Measurements from ENCODE around the gene IL2RA.
"Not testable (repeated sequence)": the region's sequence is repeated elsewhere in the genome, so short reads cannot be mapped to it uniquely, and the experiment has no call there.

Gene IL2RA

GRCh38 chr10:6013413-6014192 is 48.6 kb downstream of the IL2RA start:
- DNase-seq (ENCODE audit: low read depth in 3 of 3), result no peak

- DNase-seq (ENCODE audit: low read depth in 3 of 3), result no peak
Observed at GRCh38 chr10:6012121-6012905, 49.9 kb downstream of the IL2RA start.

GRCh38 chr10:6011558-6011957 is 50.6 kb downstream of the IL2RA start:
- no peak for DNase-seq (ENCODE audit: low read depth in 3 of 3)

GRCh38 chr10:6010569-6010968 is 51.6 kb downstream of the IL2RA start:
- DNase-seq (ENCODE audit: low read depth in 3 of 3), result no peak

- no peak for DNase-seq (ENCODE audit: low read depth in 3 of 3)
Observed at GRCh38 chr10:6009961-6010360, 52.2 kb downstream of the IL2RA start.

GRCh38 chr10:6009150-6009549 is 53.0 kb downstream of the IL2RA start:
- no peak for DNase-seq (ENCODE audit: low read depth in 3 of 3)

- DNase-seq (ENCODE audit: low read depth in 3 of 3), result no peak
Observed at GRCh38 chr10:6008497-6009142, 53.5 kb downstream of the IL2RA start.

GRCh38 chr10:6006991-6007390 is 55.2 kb downstream of the IL2RA start:
- no peak for DNase-seq (ENCODE audit: low read depth in 3 of 3)

- no peak for DNase-seq (ENCODE audit: low read depth in 3 of 3)
Observed at GRCh38 chr10:6006546-6006945, 55.6 kb downstream of the IL2RA start.

- no peak for DNase-seq (ENCODE audit: low read depth in 3 of 3)
Observed at GRCh38 chr10:6005856-6006395, 56.2 kb downstream of the IL2RA start.

GRCh38 chr10:6005161-6005804 is 56.9 kb downstream of the IL2RA start:
- not testable (repeated sequence) for DNase-seq (ENCODE audit: low read depth in 3 of 3)

- DNase-seq (ENCODE audit: low read depth in 3 of 3), result no peak
Observed at GRCh38 chr10:6002809-6003510, 59.2 kb downstream of the IL2RA start.

GRCh38 chr10:5999440-6000165 is 62.6 kb downstream of the IL2RA start:
- DNase-seq (ENCODE audit: low read depth in 3 of 3), result no peak

GRCh38 chr10:5996696-5997095 is 65.5 kb downstream of the IL2RA start:
- DNase-seq (ENCODE audit: low read depth in 3 of 3), result no peak

GRCh38 chr10:5992398-5992797 is 69.8 kb downstream of the IL2RA start:
- no peak for DNase-seq (ENCODE audit: low read depth in 3 of 3)

- DNase-seq (ENCODE audit: low read depth in 3 of 3), result no peak
Observed at GRCh38 chr10:5991708-5992107, 70.5 kb downstream of the IL2RA start.

- no peak for DNase-seq (ENCODE audit: low read depth in 3 of 3)
Observed at GRCh38 chr10:5989756-5990155, 72.4 kb downstream of the IL2RA start.

GRCh38 chr10:5988336-5988920 is 73.7 kb downstream of the IL2RA start:
- DNase-seq (ENCODE audit: low read depth in 3 of 3), result no peak

GRCh38 chr10:5987747-5988146 is 74.4 kb downstream of the IL2RA start:
- no peak for DNase-seq (ENCODE audit: low read depth in 3 of 3)

GRCh38 chr10:5985029-5985428 is 77.1 kb downstream of the IL2RA start:
- no peak for DNase-seq (ENCODE audit: low read depth in 3 of 3)
